ENCODE data around the gene ALDH1L1. TPM values are rescaled to one million over a fixed set of nuclear protein-coding genes. Genes with fewer than 3 reads are reported as not detected.

Gene ALDH1L1
- total and polyA plus RNA-seq, 8 donors: 0.39 to 1.8 (median 0.51) TPM

- Histone ChIP-seq H3K4me3 (no peak overlapping the region), H3K36me3 (peaks cover 0 to 4% of the 10 kb centered on the region in 2 donors), H3K27ac (no peak overlapping the region), H3K9me3 (no peaks in the 10 kb centered on the region), H3K4me1 (no peaks in the 10 kb centered on the region), H3K27me3 (no peaks in the 10 kb centered on the region)
- TF ChIP-seq CTCF (IDR thresholded peaks at IDR 0.05): no peak
- DNase-seq (no peak), ATAC-seq (no peak)
- intact Hi-C loops (cut with DNase I): no loop called here
Measured at GRCh38 chr3:126053949-126054569, 126.3 kb downstream of the ALDH1L1 start.

Other genes with a start within 250 kb of the ALDH1L1 start
- under 1 TPM; 0.29 to 0.71 TPM for gene ROPN1B, start 211.4 kb downstream of the ALDH1L1 start, total RNA-seq
- 1 to 10 TPM in 4 of 6 donors, under 1 TPM in 2; 0.53 to 1.9 (median 1.4) TPM for gene ROPN1B, start 211.4 kb downstream of the ALDH1L1 start, polyA plus RNA-seq (ENCODE audit: insufficient read length in 6 of 6)
- 10 to 100 TPM; 35.1 to 48.6 TPM for gene SLC41A3, start 96.5 kb downstream of the ALDH1L1 start, total RNA-seq
- 10 to 100 TPM; 52.2 to 69.5 (median 62.8) TPM for gene SLC41A3, start 96.5 kb downstream of the ALDH1L1 start, polyA plus RNA-seq (ENCODE audit: insufficient read length in 6 of 6)
- 10 to 100 TPM; 12.8 to 14.8 TPM for gene KLF15, start 176.8 kb upstream of the ALDH1L1 start, total RNA-seq
- 10 to 100 TPM in 2 of 6 donors, 1 to 10 TPM in 4; 5.4 to 11.0 (median 7.8) TPM for gene KLF15, start 176.8 kb upstream of the ALDH1L1 start, polyA plus RNA-seq (ENCODE audit: insufficient read length in 6 of 6)
- gene CFAP100, start 214.3 kb upstream of the ALDH1L1 start, total RNA-seq: 1 to 10 TPM in 1 of 2 donors, not detected in 1; 8.2 TPM
- gene CFAP100, start 214.3 kb upstream of the ALDH1L1 start, polyA plus RNA-seq (ENCODE audit: insufficient read length in 6 of 6): 1 to 10 TPM; 1.0 to 7.9 (median 5.6) TPM